Measurements from ENCODE around the gene GNB5. TPM values are rescaled to one million over a fixed set of nuclear protein-coding genes. Genes with fewer than 3 reads are reported as not detected.

GNB5 gene
- total RNA-seq, 1 experiment from 2014 or later: 23.7 TPM

- Histone ChIP-seq H4K20me1 (ENCODE audit: insufficient read depth, low read depth, low read length) (no peaks in the 10 kb centered on the region), H3K4me2 (ENCODE audit: low read depth, low read length, poor library complexity, severe bottlenecking) (no peak overlapping the region), H2AFZ (ENCODE audit: low read length) (no peak overlapping the region), H3K36me3 (ENCODE audit: insufficient read depth, low read length) (no peaks in the 10 kb centered on the region), H3K9ac (ENCODE audit: low read length) (no peak overlapping the region), H3K79me2 (ENCODE audit: low read length) (no peaks in the 10 kb centered on the region), H3K27me3 (ENCODE audit: low read length) (no peaks in the 10 kb centered on the region), H3K4me3 (ENCODE audit: low read length) (no peak overlapping the region), H3K4me1 (ENCODE audit: low read length) (peaks cover 15% of the 10 kb centered on the region), H3K9me2 (replicated peaks; ENCODE audit: insufficient read depth, low read length) (no peaks in the 10 kb centered on the region), H3K9me3 (ENCODE audit: low read length) (no peaks in the 10 kb centered on the region), H3K27ac (ENCODE audit: low read length) (no peak overlapping the region)
- DNase-seq: no peak
Measured at GRCh38 chr15:52184721-52185120, 6.5 kb downstream of the GNB5 start.

GRCh38 chr15:52183562-52184173, 7.5 kb downstream of the GNB5 start:
- no peaks in the 10 kb centered on the region for H3K27me3 ChIP-seq (ENCODE audit: low read length)
- no peak overlapping the region for H2AFZ ChIP-seq (ENCODE audit: low read length)
- no peaks in the 10 kb centered on the region for H3K36me3 ChIP-seq (ENCODE audit: insufficient read depth, low read length)
- no peaks in the 10 kb centered on the region for H3K79me2 ChIP-seq (ENCODE audit: low read length)
- no peak overlapping the region for H3K27ac ChIP-seq (ENCODE audit: low read length)
- H3K9ac ChIP-seq (ENCODE audit: low read length): no peak overlapping the region
- peak; percentile 78 for DNase-seq
- no peaks in the 10 kb centered on the region for H3K9me3 ChIP-seq (ENCODE audit: low read length)
- H3K4me1 ChIP-seq (ENCODE audit: low read length): peaks cover 20% of the 10 kb centered on the region
- H3K4me2 ChIP-seq (ENCODE audit: low read depth, low read length, poor library complexity, severe bottlenecking): no peak overlapping the region
- no peak overlapping the region for H3K4me3 ChIP-seq (ENCODE audit: low read length)
- no peaks in the 10 kb centered on the region for H4K20me1 ChIP-seq (ENCODE audit: insufficient read depth, low read depth, low read length)
- H3K9me2 ChIP-seq (replicated peaks; ENCODE audit: insufficient read depth, low read length): no peaks in the 10 kb centered on the region

DNA sequence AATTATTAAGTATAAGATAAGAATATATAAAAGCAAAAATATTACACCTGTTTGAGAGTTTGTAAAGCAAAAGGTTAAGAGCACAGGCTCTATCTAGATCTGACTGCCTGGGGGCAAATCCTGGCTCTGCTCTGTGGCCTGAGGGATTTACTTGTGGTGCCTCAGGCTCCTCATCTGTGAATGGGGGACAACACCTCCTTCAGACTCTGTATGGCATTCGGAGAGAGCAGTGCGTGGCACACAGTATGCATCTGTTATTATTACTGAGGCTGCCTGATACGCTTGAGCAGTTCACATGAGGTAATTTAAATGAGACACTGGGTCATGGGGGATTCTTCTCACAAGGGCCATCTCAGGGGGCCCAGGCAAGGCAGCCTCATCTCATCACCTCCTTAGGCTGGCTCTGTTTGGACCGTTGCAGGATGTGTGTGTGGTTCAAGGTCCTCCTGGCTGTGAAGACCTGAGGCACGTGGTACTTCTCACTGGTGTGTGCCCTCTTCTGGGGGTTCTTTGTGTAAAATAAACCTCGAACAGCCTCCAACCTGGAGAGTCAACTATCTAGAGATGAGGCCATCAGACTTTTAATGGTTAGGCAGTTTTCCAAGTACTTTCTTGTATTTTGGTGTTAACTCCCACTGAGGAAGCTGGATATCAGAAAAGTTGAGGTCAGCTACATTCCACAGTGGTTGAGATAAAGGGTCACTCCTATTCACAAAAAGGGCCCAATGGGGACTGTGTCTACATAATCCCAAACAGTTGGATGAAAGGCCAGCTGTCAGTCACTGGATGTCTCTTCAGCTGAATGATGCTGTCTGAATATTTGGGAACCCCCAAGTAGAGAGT, 9.0 kb downstream of the GNB5 start:
- Histone ChIP-seq H2AFZ (ENCODE audit: low read length) (no peak overlapping the region), H3K4me1 (ENCODE audit: low read length) (peaks cover 24% of the 10 kb centered on the region), H3K36me3 (ENCODE audit: insufficient read depth, low read length) (no peaks in the 10 kb centered on the region), H3K4me3 (ENCODE audit: low read length) (no peak overlapping the region), H4K20me1 (ENCODE audit: insufficient read depth, low read depth, low read length) (peaks cover 7% of the 10 kb centered on the region; the same call in 1 of the 2 replicates), H3K79me2 (ENCODE audit: low read length) (no peaks in the 10 kb centered on the region), H3K27me3 (ENCODE audit: low read length) (no peaks in the 10 kb centered on the region), H3K9ac (ENCODE audit: low read length) (no peak overlapping the region), H3K9me2 (replicated peaks; ENCODE audit: insufficient read depth, low read length) (no peaks in the 10 kb centered on the region), H3K4me2 (ENCODE audit: low read depth, low read length, poor library complexity, severe bottlenecking) (no peak overlapping the region), H3K9me3 (ENCODE audit: low read length) (no peaks in the 10 kb centered on the region), H3K27ac (ENCODE audit: low read length) (no peak overlapping the region)
- no peak for DNase-seq

DNA sequence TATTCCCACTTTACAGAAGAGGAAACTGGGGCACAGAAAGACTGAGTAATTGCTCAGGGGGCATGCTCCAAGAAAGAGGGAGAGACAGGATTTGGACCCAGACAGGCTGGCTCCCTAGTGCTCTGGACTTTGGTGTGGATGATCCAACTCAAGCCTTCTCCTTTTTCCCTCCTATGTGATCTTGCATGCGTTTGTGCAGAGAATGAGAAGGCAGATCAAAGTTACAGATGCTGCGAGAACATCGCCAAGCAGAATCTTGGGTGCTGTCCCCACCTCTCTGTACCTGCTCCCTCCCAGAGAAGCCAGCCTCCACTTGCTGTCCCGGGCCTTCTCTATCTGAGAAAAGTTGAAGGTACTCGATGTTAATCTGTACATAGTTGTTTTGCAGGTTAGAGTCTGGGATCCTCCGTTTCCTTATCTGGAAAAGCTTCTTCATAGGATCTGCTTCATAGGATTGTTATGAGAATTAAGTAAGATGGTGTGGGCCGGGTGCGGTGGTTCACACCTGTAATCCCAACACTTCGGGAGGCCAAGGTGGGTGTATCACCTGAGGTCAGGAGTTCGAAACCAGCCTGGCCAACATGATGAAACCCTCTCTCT, 10.2 kb downstream of the GNB5 start:
- H3K4me2 ChIP-seq (ENCODE audit: low read depth, low read length, poor library complexity, severe bottlenecking): peak overlapping the region; percentile 92
- H3K9me2 ChIP-seq (replicated peaks; ENCODE audit: insufficient read depth, low read length): no peaks in the 10 kb centered on the region
- H3K4me1 ChIP-seq (ENCODE audit: low read length): peaks cover 24% of the 10 kb centered on the region
- no peaks in the 10 kb centered on the region for H3K27me3 ChIP-seq (ENCODE audit: low read length)
- H4K20me1 ChIP-seq (ENCODE audit: insufficient read depth, low read depth, low read length): peaks cover 7% of the 10 kb centered on the region; the same call in 1 of the 2 replicates
- no peaks in the 10 kb centered on the region for H3K9me3 ChIP-seq (ENCODE audit: low read length)
- H3K36me3 ChIP-seq (ENCODE audit: insufficient read depth, low read length): no peaks in the 10 kb centered on the region
- H3K27ac ChIP-seq (ENCODE audit: low read length): no peak overlapping the region
- peak overlapping the region; percentile 91; the same call in 1 of the 2 replicates for H3K4me3 ChIP-seq (ENCODE audit: low read length)
- peak overlapping the region; percentile 85; the same call in 1 of the 2 replicates for H3K9ac ChIP-seq (ENCODE audit: low read length)
- H2AFZ ChIP-seq (ENCODE audit: low read length): no peak overlapping the region
- H3K79me2 ChIP-seq (ENCODE audit: low read length): no peaks in the 10 kb centered on the region
- DNase-seq: no peak

- Histone ChIP-seq H3K36me3 (ENCODE audit: insufficient read depth, low read length) (no peaks in the 10 kb centered on the region), H2AFZ (ENCODE audit: low read length) (peak overlapping the region; percentile 99), H3K4me1 (ENCODE audit: low read length) (peaks cover 24% of the 10 kb centered on the region), H4K20me1 (ENCODE audit: insufficient read depth, low read depth, low read length) (peaks cover 7% of the 10 kb centered on the region; the same call in 1 of the 2 replicates), H3K9me2 (replicated peaks; ENCODE audit: insufficient read depth, low read length) (no peaks in the 10 kb centered on the region), H3K79me2 (ENCODE audit: low read length) (no peaks in the 10 kb centered on the region), H3K9me3 (ENCODE audit: low read length) (no peaks in the 10 kb centered on the region), H3K9ac (ENCODE audit: low read length) (peak overlapping the region; percentile 85), H3K4me3 (ENCODE audit: low read length) (peak overlapping the region; percentile 91), H3K4me2 (ENCODE audit: low read depth, low read length, poor library complexity, severe bottlenecking) (peak overlapping the region; percentile 92), H3K27ac (ENCODE audit: low read length) (no peak overlapping the region), H3K27me3 (ENCODE audit: low read length) (no peaks in the 10 kb centered on the region)
- peak; percentile 57 for DNase-seq
Measured at GRCh38 chr15:52180196-52180835, 10.9 kb downstream of the GNB5 start.

GRCh38 chr15:52179278-52180195, 11.7 kb downstream of the GNB5 start:
- Histone ChIP-seq H3K9me3 (ENCODE audit: low read length) (no peaks in the 10 kb centered on the region), H3K9ac (ENCODE audit: low read length) (peak overlapping the region; percentile 85), H3K4me1 (ENCODE audit: low read length) (peaks cover 24% of the 10 kb centered on the region), H3K36me3 (ENCODE audit: insufficient read depth, low read length) (no peaks in the 10 kb centered on the region), H3K4me2 (ENCODE audit: low read depth, low read length, poor library complexity, severe bottlenecking) (peak overlapping the region; percentile 92), H3K79me2 (ENCODE audit: low read length) (no peaks in the 10 kb centered on the region), H3K27ac (ENCODE audit: low read length) (no peak overlapping the region), H3K4me3 (ENCODE audit: low read length) (peak overlapping the region; percentile 91), H2AFZ (ENCODE audit: low read length) (peak overlapping the region; percentile 99), H4K20me1 (ENCODE audit: insufficient read depth, low read depth, low read length) (peaks cover 7% of the 10 kb centered on the region; the same call in 1 of the 2 replicates), H3K27me3 (ENCODE audit: low read length) (no peaks in the 10 kb centered on the region), H3K9me2 (replicated peaks; ENCODE audit: insufficient read depth, low read length) (no peaks in the 10 kb centered on the region)
- peak; percentile 91 for DNase-seq

- Histone ChIP-seq H2AFZ (ENCODE audit: low read length) (peak overlapping the region; percentile 97), H3K36me3 (ENCODE audit: insufficient read depth, low read length) (no peaks in the 10 kb centered on the region), H3K4me1 (ENCODE audit: low read length) (peaks cover 24% of the 10 kb centered on the region), H4K20me1 (ENCODE audit: insufficient read depth, low read depth, low read length) (peaks cover 7% of the 10 kb centered on the region; the same call in 1 of the 2 replicates), H3K9me3 (ENCODE audit: low read length) (no peaks in the 10 kb centered on the region), H3K9ac (ENCODE audit: low read length) (peak overlapping the region; percentile 85), H3K4me2 (ENCODE audit: low read depth, low read length, poor library complexity, severe bottlenecking) (peak overlapping the region; percentile 92), H3K79me2 (ENCODE audit: low read length) (no peaks in the 10 kb centered on the region), H3K4me3 (ENCODE audit: low read length) (peak overlapping the region; percentile 91), H3K27ac (ENCODE audit: low read length) (no peak overlapping the region), H3K9me2 (replicated peaks; ENCODE audit: insufficient read depth, low read length) (no peaks in the 10 kb centered on the region), H3K27me3 (ENCODE audit: low read length) (no peaks in the 10 kb centered on the region)
- DNase-seq: peak; percentile 44
Measured at GRCh38 chr15:52178765-52179164, 12.4 kb downstream of the GNB5 start.

Measured in Karpas-422 (cell line).